Gastroesophageal sphincter (tissue), 4 donors: ENCODE measurements around the gene SLC48A1. TPM values are rescaled to one million over a fixed set of nuclear protein-coding genes. Genes with fewer than 3 reads are reported as not detected.

Experiments
- ATAC-seq: fragments of 150-250 bp; one replicate; pipeline ENCODE4 v1.9.1; 2016; ENCODE audit warnings: mild to moderate bottlenecking, moderate library complexity
- H3K27ac ChIP-seq, 4 donors: fragments of 200-600 bp; sonication (generic) in 3 of 4; 1 replicate in 3 of 4; 2 replicates in 1 of 4; pipeline ENCODE4 v1.5.1; 2016 to 2019
- H3K27me3 ChIP-seq: fragments of 200-600 bp; sonication (generic); one replicate; pipeline ENCODE4 v1.5.1; 2019
- H3K36me3 ChIP-seq, 2 donors: fragments of 200-600 bp; sonication (generic); one replicate each; pipeline ENCODE4 v1.5.1; 2019; ENCODE audit warnings: control low read depth in 1 of 2
- H3K4me1 ChIP-seq, 3 donors: fragments of 200-600 bp; sonication (generic); 1 replicate in 2 of 3; 2 replicates in 1 of 3; pipeline ENCODE4 v1.5.1; 2016 to 2019; ENCODE audit warnings: control low read depth in 2 of 3
- H3K4me3 ChIP-seq, 2 donors: fragments of 200-600 bp; sonication (generic); one replicate each; pipeline ENCODE4 v1.5.1; 2019; ENCODE audit warnings: mild to moderate bottlenecking in 1 of 2, moderate library complexity in 1 of 2
- H3K9me3 ChIP-seq, 3 donors: fragments of 200-600 bp; sonication (generic); one replicate each; pipeline ENCODE4 v1.5.1; 2017 to 2019; ENCODE audit warnings: control low read depth in 2 of 3
- CTCF ChIP-seq, 4 experiments: fragments of 200-600 bp in 2 of 4; fragments of 450-650 bp in 2 of 4; sonication (generic) in 1 of 4; IDR thresholded peaks; one replicate each; pipeline ENCODE4 v1.5.1; 2017 to 2019; ENCODE audit warnings: antibody characterized with exemption in 4 of 4, mild to moderate bottlenecking in 2 of 4, moderate library complexity in 2 of 4
- EP300 ChIP-seq: sonication (generic); formaldehyde crosslinking; IDR thresholded peaks from one replicate; pipeline ENCODE4 v1.6.1; 2017; ENCODE audit warnings: antibody characterized with exemption, mild to moderate bottlenecking
- POLR2A ChIP-seq, 2 donors: fragments of 450-650 bp; IDR thresholded peaks; one replicate each; pipeline ENCODE4 v1.6.1; 2017; ENCODE audit warnings: antibody characterized with exemption in 2 of 2, mild to moderate bottlenecking in 2 of 2, moderate library complexity in 1 of 2
- POLR2AphosphoS5 ChIP-seq: sonication (generic); formaldehyde crosslinking; IDR thresholded peaks from one replicate; pipeline ENCODE4 v1.6.1; 2017; ENCODE audit warnings: antibody characterized with exemption
- WGBS, 2 donors: methylation state at CpG; one replicate each; pipeline ENCODE4 v1.1.5; 2018; ENCODE audit warnings: low coverage in 1 of 2; 5-methylcytosine and 5-hydroxymethylcytosine counted together
- total RNA-seq, 4 donors: library from RNA; depleted of rRNA; stranded (reverse); fragments of >200 nt; gene quantifications; one replicate each; pipeline ENCODE4 v1.1.0, GENCODE V29; 2016

SLC48A1 gene
- total RNA-seq, 4 donors from 2014 or later, result 40.7 to 66.8 (median 53.3) TPM

- TF ChIP-seq CTCF (IDR thresholded peaks at IDR 0.05) (no peak), EP300 (no peak)
- Histone ChIP-seq H3K4me3 (no peak overlapping the region), H3K36me3 (peaks cover 0 to 50% of the 10 kb centered on the region in 2 donors), H3K27ac (no peak overlapping the region), H3K4me1 (peaks cover 0 to 21% (median 0%) of the 10 kb centered on the region in 3 donors), H3K27me3 (no peaks in the 10 kb centered on the region), H3K9me3 (no peaks in the 10 kb centered on the region)
- WGBS, 2 donors, result 100% methylated on average over 1 of the region's 1 CpG; no CpG with 5 or more reads in 1 of the 2 donors
- no peak for ATAC-seq
Measured at GRCh38 chr12:47748507-47748828, 24.6 kb upstream of the SLC48A1 start.

DNA sequence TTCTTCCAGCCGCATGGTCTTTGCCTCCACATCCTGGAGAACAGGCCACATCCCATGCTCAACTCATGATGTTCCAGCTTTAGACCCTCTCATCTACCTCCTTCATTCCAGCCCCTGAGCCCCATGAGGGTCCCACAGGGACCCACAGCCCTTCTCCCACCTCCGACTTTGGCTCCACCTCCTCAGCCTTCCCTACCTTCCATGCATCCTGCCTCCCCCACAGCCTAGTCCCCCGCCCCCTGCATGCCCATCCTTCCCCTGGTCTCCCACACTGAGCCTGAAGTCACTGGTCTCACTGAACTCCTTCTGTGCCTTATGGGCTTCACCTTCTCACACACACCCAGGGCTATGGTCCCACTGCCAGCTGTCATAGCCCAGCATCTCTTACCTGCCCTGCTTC is 24.1 kb upstream of the SLC48A1 start:
- Histone ChIP-seq H3K4me3 (no peak overlapping the region), H3K27me3 (no peaks in the 10 kb centered on the region), H3K27ac (no peak overlapping the region), H3K4me1 (peaks cover 0 to 26% (median 0%) of the 10 kb centered on the region in 3 donors), H3K36me3 (peaks cover 0 to 50% of the 10 kb centered on the region in 2 donors), H3K9me3 (no peaks in the 10 kb centered on the region)
- ATAC-seq, result no peak
- TF ChIP-seq EP300 (no peak), POLR2A (IDR thresholded peaks at IDR 0.05) (no peak), POLR2AphosphoS5 (no peak), CTCF (IDR thresholded peaks at IDR 0.05) (no peak)
- 98 to 100% methylated on average over 3 of the region's 3 CpGs for WGBS, 2 donors

DNA sequence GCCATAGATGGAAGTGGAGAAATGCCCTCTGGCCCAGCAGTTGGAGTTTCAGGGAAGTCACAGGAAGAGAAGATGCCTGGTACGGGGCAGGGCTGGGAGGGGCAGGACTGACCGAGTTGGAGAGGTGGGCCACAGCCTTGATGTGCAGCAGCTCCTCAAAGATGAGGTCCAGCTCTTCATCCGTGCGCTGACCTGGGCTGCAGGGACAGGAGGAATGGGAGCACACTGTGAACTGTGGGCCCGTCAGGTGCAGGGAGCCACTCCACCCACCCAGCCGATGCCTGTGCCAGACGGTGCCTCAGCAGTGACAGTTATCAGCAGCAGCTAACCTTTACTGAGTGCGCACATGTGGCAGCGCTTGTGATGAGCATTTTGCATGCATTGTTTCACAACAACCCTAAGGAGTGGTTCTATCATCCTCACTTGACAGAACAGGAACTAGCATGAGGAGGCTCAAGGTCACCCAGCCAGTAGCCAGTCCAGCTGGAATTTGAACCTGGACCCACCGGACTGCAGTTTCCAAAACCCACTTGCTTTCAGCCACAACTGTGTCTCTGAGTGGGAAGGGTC is 22.7 kb upstream of the SLC48A1 start:
- Histone ChIP-seq H3K27ac (no peak overlapping the region), H3K4me3 (no peak overlapping the region), H3K27me3 (no peaks in the 10 kb centered on the region), H3K36me3 (peaks cover 0 to 50% of the 10 kb centered on the region in 2 donors), H3K9me3 (no peaks in the 10 kb centered on the region), H3K4me1 (peaks cover 0 to 39% (median 0%) of the 10 kb centered on the region in 3 donors)
- no peak for ATAC-seq
- WGBS, 2 donors, result 84 to 92% methylated on average over 2 to 7 of the region's 10 CpGs
- no peak for TF ChIP-seq POLR2A (IDR thresholded peaks at IDR 0.05)
- TF ChIP-seq POLR2AphosphoS5, result no peak
- TF ChIP-seq EP300, result no peak
- TF ChIP-seq CTCF (IDR thresholded peaks at IDR 0.05), result no peak

DNA sequence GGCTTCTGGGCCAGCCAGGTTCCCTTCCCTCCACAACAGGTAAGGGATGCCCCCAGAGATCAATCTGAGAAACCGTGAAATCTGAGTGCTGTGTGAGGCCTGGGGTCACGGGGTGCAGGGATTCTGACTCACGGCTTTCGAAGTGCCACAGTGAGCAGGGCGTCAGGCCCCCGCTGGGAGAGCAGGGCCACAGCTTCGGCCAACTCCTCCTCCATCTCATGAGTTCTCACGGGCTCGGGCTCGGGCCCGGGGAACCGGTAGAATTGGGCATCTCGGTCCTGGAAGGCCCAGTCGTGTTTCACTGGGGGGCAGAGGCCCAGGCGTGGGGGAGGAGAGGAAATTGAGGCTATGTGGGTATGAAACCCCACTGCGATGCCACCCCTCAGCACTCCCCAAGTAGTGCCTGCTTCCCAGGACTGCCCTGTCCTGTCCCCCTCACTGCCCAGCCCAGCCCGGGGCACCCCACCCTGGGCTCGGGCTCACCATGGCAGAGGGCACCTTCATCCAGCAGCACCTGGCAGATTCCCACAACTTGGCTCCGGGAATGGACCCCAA is 22.0 kb upstream of the SLC48A1 start:
- Histone ChIP-seq H3K36me3 (peaks cover 0 to 50% of the 10 kb centered on the region in 2 donors), H3K27ac (no peak overlapping the region), H3K27me3 (no peaks in the 10 kb centered on the region), H3K4me1 (peaks cover 0 to 46% (median 0%) of the 10 kb centered on the region in 3 donors), H3K9me3 (no peaks in the 10 kb centered on the region), H3K4me3 (no peak overlapping the region)
- 60 to 85% methylated on average over 1 to 8 of the region's 19 CpGs for WGBS, 2 donors
- TF ChIP-seq POLR2A (IDR thresholded peaks at IDR 0.05) (no peak), CTCF (IDR thresholded peaks at IDR 0.05) (no peak), POLR2AphosphoS5 (no peak), EP300 (no peak)
- no peak for ATAC-seq

- peaks cover 0 to 48% of the 10 kb centered on the region in 2 donors for H3K36me3 ChIP-seq
- H3K27me3 ChIP-seq, result no peaks in the 10 kb centered on the region
- no peak for ATAC-seq
- no peak for TF ChIP-seq POLR2AphosphoS5
- TF ChIP-seq EP300, result no peak
- no peak for TF ChIP-seq CTCF (IDR thresholded peaks at IDR 0.05)
- no peak for TF ChIP-seq POLR2A (IDR thresholded peaks at IDR 0.05)
- H3K27ac ChIP-seq, result peak overlapping the region in 1 of 4 donors; percentile 17
- WGBS, 2 donors, result 87% methylated on average over 3 of the region's 9 CpGs; no CpG with 5 or more reads in 1 of the 2 donors
- no peaks in the 10 kb centered on the region for H3K9me3 ChIP-seq
- no peak overlapping the region for H3K4me3 ChIP-seq
- peaks cover 0 to 48% (median 0%) of the 10 kb centered on the region in 3 donors for H3K4me1 ChIP-seq
Measured at GRCh38 chr12:47751561-47751960, 21.5 kb upstream of the SLC48A1 start.
